K562 (cell line): ENCODE data around the gene STRIP1. TPM values are rescaled to one million over a fixed set of nuclear protein-coding genes. Genes with fewer than 3 reads are reported as not detected.
A peak's percentile ranks its signal among the peaks of the same experiment; 100 is the strongest.

ENCODE experiments used
- ERF ChIP-seq: fragments of 450-650 bp; formaldehyde crosslinking; IDR thresholded peaks from 2 replicates; pipeline ENCODE4 v1.4.0; 2020; ENCODE audit warnings: mild to moderate bottlenecking, mixed read lengths
- FOXA3 ChIP-seq, 2 experiments: fragments of 450-650 bp in 1 of 2; sonication (generic) in 1 of 2; formaldehyde crosslinking; IDR thresholded peaks in 1 of 2; conservative IDR thresholded peaks in 1 of 2; 2 replicates each; pipeline versions ENCODE4 v1.4.0 to v1.8.0; 2020 to 2022; ENCODE audit warnings: mild to moderate bottlenecking in 2 of 2, missing genetic modification reagents in 1 of 2
- HNRNPLL ChIP-seq: fragments of 200-400 bp; formaldehyde crosslinking; IDR thresholded peaks from 2 replicates; pipeline ENCODE4 v1.6.1; 2017; ENCODE audit warnings: low read length, low read depth, mild to moderate bottlenecking; ENCODE audit not compliant: poor library complexity, severe bottlenecking
- IRF2 ChIP-seq: sonication (generic); formaldehyde crosslinking; IDR thresholded peaks from 2 replicates; pipeline ENCODE4 v1.8.1; 2022; ENCODE audit warnings: mild to moderate bottlenecking, missing genetic modification reagents
- MGA ChIP-seq: fragments of 450-650 bp; IDR thresholded peaks from 2 replicates; pipeline ENCODE4 v1.6.1; 2016; ENCODE audit warnings: mild to moderate bottlenecking, moderate library complexity
- NR2C2 ChIP-seq, 2 experiments: fragments of 200-800 bp in 1 of 2; sonication (Bioruptor generic) in 1 of 2; sonication (generic) in 1 of 2; formaldehyde crosslinking in 1 of 2; IDR thresholded peaks; 2 replicates each; pipeline versions ENCODE4 v1.6.1 to v1.8.0; 2016 to 2022; ENCODE audit warnings: mild to moderate bottlenecking in 1 of 2, missing compliant biosample characterization in 1 of 2, missing genetic modification characterization in 1 of 2, missing genetic modification reagents in 1 of 2
- STAT5B ChIP-seq: fragments of 250-450 bp; sonication (Bioruptor Pico); IDR thresholded peaks from 2 replicates; pipeline ENCODE4 v1.8.0; 2021; ENCODE audit warnings: mild to moderate bottlenecking, inconsistent platforms
- TARDBP ChIP-seq: fragments of 450-650 bp; IDR thresholded peaks from 2 replicates; pipeline ENCODE4 v1.6.1; 2016
- TBP ChIP-seq: optimal IDR thresholded peaks from 2 replicates; pipeline ENCODE3; 2011; ENCODE audit warnings: low read depth, low read length, improper control_type of control experiment
- TCF3 ChIP-seq: sonication (generic); formaldehyde crosslinking; IDR thresholded peaks from 2 replicates; pipeline ENCODE4 v1.4.0; 2020; ENCODE audit warnings: mild to moderate bottlenecking, missing genetic modification reagents
- TEAD1 ChIP-seq, 2 experiments: fragments of 450-650 bp in 1 of 2; sonication (generic) in 1 of 2; formaldehyde crosslinking; IDR thresholded peaks; 2 replicates each; pipeline versions ENCODE4 v1.4.0 to v1.8.0; 2020 to 2022; ENCODE audit warnings: mild to moderate bottlenecking in 2 of 2, missing genetic modification reagents in 1 of 2
- U2AF1 ChIP-seq: fragments of 200-400 bp; formaldehyde crosslinking; optimal IDR thresholded peaks from 2 replicates; pipeline ENCODE3; 2017; ENCODE audit warnings: mild to moderate bottlenecking, low read depth, low read length, moderate library complexity
- ZNF143 ChIP-seq: sonication (generic); formaldehyde crosslinking; IDR thresholded peaks from 2 replicates; pipeline ENCODE4 v1.9.0; 2022; ENCODE audit warnings: mild to moderate bottlenecking, missing genetic modification reagents
- ZNF512 ChIP-seq: IDR thresholded peaks from 2 replicates; pipeline ENCODE4 v1.6.1; 2016; ENCODE audit warnings: missing genetic modification characterization, missing compliant biosample characterization
- polyA plus RNA-seq, 8 experiments: library from polyadenylated mRNA; depleted of rRNA in 4 of 8; stranded (reverse) in 5 of 8; unstranded in 3 of 8; fragments of >200 nt; fragmentation: Nextera tagmentation in 2 of 8; fragmentation: Illumina TruSeq in 1 of 8; extraction: Ambion mirVana in 2 of 8; extraction: Trizol in 1 of 8; gene quantifications; 2 replicates each; pipeline versions ENCODE4 v1.2.1 to v1.2.3, GENCODE V29; 2011 to 2014; ENCODE audit warnings: inconsistent platforms in 1 of 8, missing spikeins in 1 of 8
- total RNA-seq, 7 experiments: library from RNA; depleted of rRNA in 6 of 7; stranded (reverse); fragments of >200 nt in 6 of 7; fragmentation: Illumina TruSeq in 2 of 7; extraction: Trizol in 2 of 7; gene quantifications; 2 replicates each; pipeline versions ENCODE4 v1.2.1 to v1.2.3, GENCODE V29; 2011 to 2021; ENCODE audit warnings: low replicate concordance in 1 of 7

The STRIP1 gene
- total and polyA plus RNA-seq, 9 of the 15 experiments (the other 6 are each of a cell fraction or from before 2014, with no cell fraction given), result 9.9 to 42.3 (median 32.0) TPM

- no peak for TF ChIP-seq MGA
- no peak for TF ChIP-seq HNRNPLL
- TF ChIP-seq IRF2 (CRISPR knock-in tag), result peak; percentile 98
- TF ChIP-seq NR2C2 (CRISPR knock-in tag; IDR thresholded peaks at IDR 0.05), result no peak
- peak; percentile 86 for TF ChIP-seq NR2C2 (tag; IDR thresholded peaks at IDR 0.05)
- peak; percentile 76; the same call in 1 of the 2 replicates for TF ChIP-seq ERF (CRISPR knock-in tag)
- peak; percentile 75 for TF ChIP-seq TBP
- TF ChIP-seq ZNF143 (CRISPR knock-in tag), result no peak
- TF ChIP-seq STAT5B (CRISPR knock-in tag), result no peak
- TF ChIP-seq ZNF512 (tag), result no peak
- peak; percentile 83 for TF ChIP-seq U2AF1
- peak in 1 of 2 experiments; percentile 61; a peak in 2 of 4 replicates for TF ChIP-seq TEAD1 (CRISPR knock-in tag; IDR thresholded peaks at IDR 0.05)
- no peak for TF ChIP-seq TARDBP
- TF ChIP-seq FOXA3 (CRISPR knock-in tag; conservative IDR thresholded peaks at IDR 0.05 in 1 of 2, IDR thresholded peaks at IDR 0.05 in 1 of 2), result peak; percentile 88 to 93
- TF ChIP-seq TCF3, result no peak
Observed at GRCh38 chr1:110034451-110035235, at the start of gene STRIP1 (continued).
